ENCODE measurements around the gene CKAP5.
A peak's percentile ranks its signal among the peaks of the same experiment; 100 is the strongest.

CKAP5 gene

GRCh38 chr11:46762248-46762647, 83.8 kb downstream of the CKAP5 start:
- Mint-ChIP-seq H3K27me3 (ENCODE audit: low read depth, poor library complexity) (no peaks in the 10 kb centered on the region), H3K27ac (peak overlapping the region; percentile 73), H3K36me3 (ENCODE audit: low read depth) (peaks cover 80% of the 10 kb centered on the region), H3K4me1 (no peaks in the 10 kb centered on the region), H3K4me3 (no peak overlapping the region), H3K9me3 (no peaks in the 10 kb centered on the region)
- DNase-seq: no peak
- no peak for TF ChIP-seq CTCF (IDR thresholded peaks at IDR 0.05)

DNA sequence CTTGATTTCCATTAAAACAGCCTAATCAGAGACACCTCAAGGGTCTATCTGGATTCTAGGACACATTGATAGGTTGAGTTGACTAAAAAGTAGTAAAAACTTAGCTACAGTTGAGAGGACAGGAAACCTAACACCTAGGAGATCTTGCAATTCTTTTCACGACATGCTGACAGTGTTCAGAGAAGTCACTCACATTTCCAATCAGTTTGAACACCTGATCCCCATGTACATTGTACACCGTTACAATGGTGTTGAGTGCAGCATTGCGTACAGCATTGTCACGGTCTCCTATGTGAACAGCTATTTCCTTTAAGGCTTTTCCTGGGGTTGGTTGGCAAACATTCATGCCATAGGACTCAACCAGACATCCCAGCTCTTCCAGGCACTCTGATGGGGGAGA, 84.3 kb downstream of the CKAP5 start:
- no peak for DNase-seq
- Mint-ChIP-seq H3K9me3 (no peaks in the 10 kb centered on the region), H3K27me3 (ENCODE audit: low read depth, poor library complexity) (no peaks in the 10 kb centered on the region), H3K36me3 (ENCODE audit: low read depth) (peaks cover 78% of the 10 kb centered on the region), H3K4me3 (no peak overlapping the region), H3K4me1 (no peaks in the 10 kb centered on the region), H3K27ac (peak overlapping the region; percentile 73)
- TF ChIP-seq CTCF (IDR thresholded peaks at IDR 0.05): no peak

DNA sequence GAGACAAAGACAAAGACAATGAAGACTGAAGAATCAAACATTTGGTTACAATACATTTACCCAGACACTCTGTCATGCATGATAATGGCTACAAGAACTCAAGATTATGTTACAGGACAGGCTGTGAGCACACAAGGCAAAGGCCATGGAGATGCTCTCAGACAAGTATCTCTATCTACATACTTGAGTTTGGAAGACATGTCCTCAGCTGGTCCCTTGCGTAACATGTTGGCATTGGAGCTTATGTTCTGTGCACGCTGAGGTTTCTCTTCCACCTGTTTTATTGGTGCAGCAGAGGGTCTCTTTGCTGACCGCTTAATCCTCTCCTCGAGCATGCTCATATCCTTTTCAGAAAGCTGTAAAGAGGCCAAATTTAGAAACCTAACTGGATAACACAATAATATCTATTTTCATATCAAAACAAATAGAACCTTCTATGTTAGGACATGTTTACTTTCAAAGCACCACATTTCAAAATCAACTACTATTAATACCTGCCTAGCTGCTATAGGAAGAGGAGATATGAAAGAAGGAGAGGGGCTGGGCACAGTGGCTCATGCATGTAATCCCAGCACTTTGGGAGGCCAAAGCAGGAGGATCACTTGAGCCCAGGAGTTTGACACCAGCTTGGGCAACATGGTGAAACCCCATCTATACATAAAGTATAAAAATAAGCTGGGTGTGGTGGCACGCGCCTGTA, 85.5 kb downstream of the CKAP5 start:
- H3K4me3 Mint-ChIP-seq: no peak overlapping the region
- no peak for TF ChIP-seq CTCF (IDR thresholded peaks at IDR 0.05)
- no peak overlapping the region for H3K27ac Mint-ChIP-seq
- peaks cover 79% of the 10 kb centered on the region for H3K36me3 Mint-ChIP-seq (ENCODE audit: low read depth)
- no peak for DNase-seq
- H3K27me3 Mint-ChIP-seq (ENCODE audit: low read depth, poor library complexity): no peaks in the 10 kb centered on the region
- no peaks in the 10 kb centered on the region for H3K4me1 Mint-ChIP-seq
- H3K9me3 Mint-ChIP-seq: no peaks in the 10 kb centered on the region

- Mint-ChIP-seq H3K4me3 (no peak overlapping the region), H3K27ac (no peak overlapping the region), H3K36me3 (ENCODE audit: low read depth) (peaks cover 81% of the 10 kb centered on the region), H3K9me3 (no peaks in the 10 kb centered on the region), H3K4me1 (no peaks in the 10 kb centered on the region), H3K27me3 (ENCODE audit: low read depth, poor library complexity) (no peaks in the 10 kb centered on the region)
- no peak for TF ChIP-seq CTCF (IDR thresholded peaks at IDR 0.05)
- no peak for DNase-seq
Observed at GRCh38 chr11:46759196-46759595, 86.9 kb downstream of the CKAP5 start.

DNA sequence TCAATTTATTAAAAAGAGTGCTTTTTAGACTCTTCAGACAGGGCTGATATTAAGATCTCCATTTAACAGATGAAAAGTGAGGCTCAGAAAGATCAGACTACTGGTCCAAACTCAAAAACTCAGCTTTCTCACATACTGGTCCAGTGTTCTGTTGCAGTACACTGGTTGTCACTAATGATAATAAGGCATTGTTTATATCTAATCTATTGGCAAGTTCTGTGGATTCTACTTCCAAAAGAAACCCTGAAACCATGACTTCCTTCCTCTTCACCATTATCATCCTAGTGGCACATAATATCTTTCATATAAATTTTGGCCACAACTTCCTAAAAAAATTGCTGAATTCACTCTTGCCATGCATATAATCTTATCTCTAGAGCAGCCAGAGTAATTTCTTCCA, 90.1 kb downstream of the CKAP5 start:
- no peak for DNase-seq
- H3K36me3 Mint-ChIP-seq (ENCODE audit: low read depth): peaks cover 72% of the 10 kb centered on the region
- H3K27me3 Mint-ChIP-seq (ENCODE audit: low read depth, poor library complexity): no peaks in the 10 kb centered on the region
- no peak for TF ChIP-seq CTCF (IDR thresholded peaks at IDR 0.05)
- H3K4me3 Mint-ChIP-seq: no peak overlapping the region
- H3K27ac Mint-ChIP-seq: no peak overlapping the region
- H3K4me1 Mint-ChIP-seq: no peaks in the 10 kb centered on the region
- no peaks in the 10 kb centered on the region for H3K9me3 Mint-ChIP-seq

DNA sequence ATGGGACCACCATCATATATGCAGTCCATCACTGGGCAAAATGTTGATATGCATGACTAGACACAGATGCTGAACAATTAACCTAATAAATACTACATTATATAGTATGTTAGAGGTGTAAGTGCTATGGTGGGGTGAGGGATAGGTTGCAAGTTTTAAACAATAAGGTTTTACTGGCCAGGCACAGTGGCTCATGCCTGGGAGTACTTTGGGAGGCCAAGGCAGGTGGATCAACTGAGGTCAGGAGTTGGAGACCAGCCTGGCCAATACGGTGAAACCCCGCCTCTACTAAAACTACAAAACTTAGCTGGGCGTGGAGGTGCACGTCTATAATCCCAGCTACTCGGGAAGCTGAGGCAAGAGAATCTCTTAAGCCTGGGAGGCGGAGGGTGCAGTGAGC, 98.9 kb downstream of the CKAP5 start:
- no peak for TF ChIP-seq CTCF (IDR thresholded peaks at IDR 0.05)
- Mint-ChIP-seq H3K27ac (no peak overlapping the region), H3K4me3 (no peak overlapping the region), H3K4me1 (no peaks in the 10 kb centered on the region), H3K36me3 (ENCODE audit: low read depth) (peaks cover 85% of the 10 kb centered on the region), H3K27me3 (ENCODE audit: low read depth, poor library complexity) (no peaks in the 10 kb centered on the region), H3K9me3 (no peaks in the 10 kb centered on the region)
- DNase-seq: no peak

Measured in nephron progenitor cell (in vitro differentiated cells).